T-helper 22 cell (primary cell): ENCODE results near the gene DPEP2.
A peak's percentile ranks its signal among the peaks of the same experiment; 100 is the strongest.
"Not testable (repeated sequence)": the region's sequence is repeated elsewhere in the genome, so short reads cannot be mapped to it uniquely, and the experiment has no call there.

Experiments used
- DNase-seq: peaks from one replicate; pipeline ENCODE4 v3.0.0-alpha.2; 2020; ENCODE audit warnings: low read depth

DPEP2 gene

GRCh38 chr16:68005786-68006286, 6.6 kb upstream of the DPEP2 start:
- no peak for DNase-seq

GRCh38 chr16:68005211-68005610, 5.9 kb upstream of the DPEP2 start:
- no peak for DNase-seq

DNA sequence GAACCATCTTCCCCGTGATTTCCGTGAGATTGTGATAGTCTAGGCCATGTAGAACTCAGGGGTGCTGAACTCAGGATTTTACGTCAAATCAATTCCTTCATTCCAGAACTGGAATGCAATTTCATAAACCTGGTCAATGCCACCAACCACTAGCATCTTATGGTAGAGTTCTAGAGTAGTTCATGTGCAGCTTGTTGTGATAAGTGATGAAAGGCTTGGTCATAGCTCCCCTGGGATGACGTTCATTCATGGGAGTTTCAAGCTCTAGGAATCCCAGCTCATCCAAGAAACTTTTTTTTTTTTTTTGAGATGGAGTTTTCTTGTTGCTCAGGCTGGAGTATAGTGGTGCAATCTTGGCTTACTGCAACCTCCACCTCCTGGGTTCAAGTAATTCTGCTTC, 3.7 kb upstream of the DPEP2 start:
- no peak for DNase-seq

- no peak for DNase-seq
Observed at GRCh38 chr16:68000450-68000849, 1.2 kb upstream of the DPEP2 start.

DNA sequence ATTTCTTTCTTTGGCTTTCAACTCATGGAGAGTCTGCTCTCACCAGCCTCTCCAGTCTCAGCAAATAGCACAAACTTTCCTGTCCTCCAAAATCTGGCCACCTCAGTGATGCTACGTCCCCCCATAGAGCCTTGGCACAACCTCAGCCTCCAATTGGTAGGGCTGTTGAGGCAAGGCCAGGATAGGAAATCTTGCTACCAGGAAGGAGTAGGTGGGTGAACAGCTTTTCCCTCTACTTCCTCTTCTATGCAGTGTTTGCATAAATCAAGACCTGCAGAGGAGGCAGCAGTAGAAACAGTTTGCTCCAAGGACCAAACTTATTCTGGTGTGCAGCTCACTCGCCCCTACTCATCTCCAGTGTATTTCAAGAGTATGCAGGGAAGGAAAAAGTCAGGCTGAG, 701 bp upstream of the DPEP2 start:
- DNase-seq = no peak

- DNase-seq = not testable (repeated sequence)
Observed at GRCh38 chr16:67998231-67998778, 979 bp downstream of the DPEP2 start.

DNA sequence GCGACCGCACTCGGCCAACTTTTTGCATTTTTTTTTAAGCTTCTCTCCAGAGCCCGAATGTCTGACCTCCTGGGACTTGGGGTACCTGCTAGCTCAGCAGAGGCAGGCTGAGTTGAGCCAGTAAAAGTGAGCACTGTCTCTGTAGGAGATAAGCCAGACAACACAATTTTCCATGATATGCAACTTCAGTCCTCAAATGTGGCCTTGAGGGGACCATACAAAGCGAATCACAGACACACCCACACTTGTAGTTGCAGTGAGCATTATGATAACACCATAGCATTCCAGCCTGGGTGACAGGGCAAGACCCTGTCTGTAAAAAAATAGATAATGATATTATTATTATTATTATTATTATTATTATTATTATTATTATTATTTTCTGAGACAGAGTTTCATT, 2.6 kb downstream of the DPEP2 start:
- no peak for DNase-seq

- no peak for DNase-seq
Observed at GRCh38 chr16:67995423-67995822, 3.9 kb downstream of the DPEP2 start.

GRCh38 chr16:67994040-67994408, 5.3 kb downstream of the DPEP2 start:
- not testable (repeated sequence) for DNase-seq

GRCh38 chr16:67993207-67994039, 5.9 kb downstream of the DPEP2 start:
- DNase-seq = peak; percentile 67

DNA sequence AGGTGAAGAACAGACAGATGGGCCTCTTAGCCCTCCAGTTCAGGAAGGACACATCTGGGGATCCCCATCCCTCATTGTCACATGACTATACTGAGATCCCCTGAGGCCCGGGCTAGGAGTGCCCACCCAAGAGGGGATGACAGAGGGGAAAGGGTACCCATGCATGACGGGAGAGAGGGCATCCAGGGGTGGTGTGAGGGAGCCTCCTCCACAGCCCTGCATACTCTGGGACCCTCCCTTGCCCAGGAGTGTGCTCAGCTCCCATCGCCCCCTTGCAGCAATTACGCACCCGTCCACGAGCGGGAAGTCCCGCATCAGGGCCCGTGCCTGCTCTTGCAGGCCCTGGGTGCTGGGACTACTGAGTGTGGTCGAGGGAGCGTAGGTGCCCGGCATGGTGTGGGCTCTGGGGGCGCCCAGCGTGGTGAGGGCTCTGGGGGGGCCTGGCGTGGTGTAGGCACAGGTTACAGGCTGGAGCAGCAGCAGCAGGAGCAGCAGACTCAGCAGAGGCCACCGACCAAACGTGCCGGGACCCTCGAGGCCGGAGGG, 6.5 kb downstream of the DPEP2 start:
- DNase-seq = no peak

DNA sequence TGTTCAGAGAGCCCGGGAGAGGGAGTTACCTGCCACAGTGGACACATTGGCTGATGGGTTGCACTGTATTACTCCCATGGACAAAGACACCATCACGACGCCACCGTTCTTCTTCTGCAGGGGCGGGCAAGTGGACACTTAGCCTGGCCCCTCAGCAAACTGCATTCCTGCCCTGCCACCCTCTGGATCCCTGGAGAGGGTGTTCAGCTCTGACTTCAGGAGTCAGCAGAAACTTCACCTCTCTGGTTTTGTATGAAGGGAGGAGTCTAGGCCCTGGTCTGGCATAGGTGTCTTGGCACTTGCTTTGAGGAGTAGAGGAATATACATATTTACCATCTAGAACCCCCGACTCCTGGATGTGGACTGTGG, 9.3 kb downstream of the DPEP2 start:
- no peak for DNase-seq

DNA sequence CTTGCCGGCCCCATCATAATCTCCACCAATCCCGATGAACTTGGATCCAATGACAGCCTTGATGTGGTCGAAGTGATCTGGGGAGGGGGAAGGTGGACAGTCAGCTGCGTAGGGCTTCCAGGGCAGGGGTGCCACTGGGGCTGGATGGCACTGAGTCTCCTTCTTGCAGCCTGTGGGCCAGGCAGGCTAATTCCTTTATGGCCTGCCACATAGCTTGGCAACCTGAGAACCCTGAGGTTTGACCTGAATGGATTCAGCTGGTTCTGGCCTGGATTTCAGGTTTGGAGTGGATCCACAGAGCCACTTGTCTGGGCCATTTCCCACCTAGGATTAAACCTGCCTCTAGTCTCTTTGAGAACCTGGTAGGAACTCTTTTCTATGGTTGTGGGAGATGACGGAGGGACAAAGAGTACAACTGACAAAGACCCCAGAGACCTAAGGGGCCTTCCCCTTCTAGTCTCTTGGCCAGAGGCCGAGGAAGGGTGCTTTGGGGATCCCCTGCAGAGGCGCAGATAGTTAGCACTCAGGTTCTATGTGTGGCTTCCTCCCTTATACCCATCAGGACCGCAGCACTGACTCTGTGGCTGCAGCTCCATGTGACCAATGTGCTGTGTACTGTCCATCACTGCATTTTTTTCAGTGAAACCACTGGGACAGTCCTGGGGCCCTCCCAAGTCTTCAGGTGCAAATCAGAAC, 9.8 kb downstream of the DPEP2 start:
- DNase-seq = no peak

DNA sequence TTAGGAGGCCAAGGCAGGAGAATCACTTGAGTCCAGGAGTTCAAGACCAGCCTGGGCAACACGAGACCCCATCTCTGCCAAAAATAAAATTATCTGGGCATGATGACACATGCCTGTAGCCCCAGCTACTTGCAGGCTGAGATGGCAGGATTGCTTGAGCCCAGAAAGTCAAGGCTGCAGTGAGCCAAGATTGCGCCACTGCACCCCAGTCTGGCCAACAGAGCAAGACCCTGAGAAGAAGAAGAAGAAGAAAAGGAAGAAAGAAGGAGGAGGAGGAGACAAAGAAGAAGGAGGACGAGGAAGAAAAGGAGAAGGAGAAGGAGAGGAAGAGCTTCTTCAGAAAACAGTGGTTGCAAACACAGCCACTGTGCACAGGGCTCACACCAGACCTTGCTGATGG, 10.6 kb downstream of the DPEP2 start:
- no peak for DNase-seq

DNA sequence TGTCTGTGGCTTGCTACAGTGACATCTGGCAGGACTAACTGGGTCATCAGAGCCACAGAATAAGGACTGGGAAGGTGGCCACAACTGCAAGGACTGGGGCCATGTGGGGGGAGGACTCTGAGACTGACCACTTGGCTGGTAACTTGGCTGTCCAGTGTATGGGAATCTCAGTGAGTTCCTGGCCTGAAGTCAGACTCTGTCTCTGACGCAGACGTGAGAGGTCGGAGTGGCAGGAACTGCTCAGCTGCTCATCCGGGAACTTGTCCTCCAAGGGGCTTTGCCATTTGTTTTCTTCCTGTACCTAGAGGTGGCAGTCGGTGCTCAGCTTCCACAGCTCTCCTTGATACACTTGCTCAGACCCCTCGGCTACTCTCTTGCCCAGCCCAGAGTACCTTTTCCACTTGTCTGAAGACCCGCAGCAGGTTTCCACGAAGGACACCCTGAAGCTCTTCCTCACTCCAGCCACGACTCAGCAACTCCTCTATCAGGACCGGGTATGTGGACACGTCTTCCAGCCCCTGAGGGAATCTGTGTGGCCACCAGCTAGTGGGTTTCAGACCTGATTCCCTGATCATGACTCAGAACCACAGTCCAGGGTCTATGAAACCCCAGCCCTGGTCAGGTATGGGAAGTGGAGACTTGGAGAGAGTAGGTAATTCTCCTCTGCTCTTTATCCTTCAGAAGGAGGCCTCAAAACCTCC, 11.7 kb downstream of the DPEP2 start:
- no peak for DNase-seq

- no peak for DNase-seq
Observed at GRCh38 chr16:67986949-67987348, 12.3 kb downstream of the DPEP2 start.

- no peak for DNase-seq
Observed at GRCh38 chr16:67982011-67982696, 17.1 kb downstream of the DPEP2 start.

- no peak for DNase-seq
Observed at GRCh38 chr16:67979955-67980678, 19.2 kb downstream of the DPEP2 start, which contains the start of gene DPEP3. TSS of gene DPEP3 (minus strand) at chr16:67980499. CDS start at chr16:67980380, 119 bp downstream.

DNA sequence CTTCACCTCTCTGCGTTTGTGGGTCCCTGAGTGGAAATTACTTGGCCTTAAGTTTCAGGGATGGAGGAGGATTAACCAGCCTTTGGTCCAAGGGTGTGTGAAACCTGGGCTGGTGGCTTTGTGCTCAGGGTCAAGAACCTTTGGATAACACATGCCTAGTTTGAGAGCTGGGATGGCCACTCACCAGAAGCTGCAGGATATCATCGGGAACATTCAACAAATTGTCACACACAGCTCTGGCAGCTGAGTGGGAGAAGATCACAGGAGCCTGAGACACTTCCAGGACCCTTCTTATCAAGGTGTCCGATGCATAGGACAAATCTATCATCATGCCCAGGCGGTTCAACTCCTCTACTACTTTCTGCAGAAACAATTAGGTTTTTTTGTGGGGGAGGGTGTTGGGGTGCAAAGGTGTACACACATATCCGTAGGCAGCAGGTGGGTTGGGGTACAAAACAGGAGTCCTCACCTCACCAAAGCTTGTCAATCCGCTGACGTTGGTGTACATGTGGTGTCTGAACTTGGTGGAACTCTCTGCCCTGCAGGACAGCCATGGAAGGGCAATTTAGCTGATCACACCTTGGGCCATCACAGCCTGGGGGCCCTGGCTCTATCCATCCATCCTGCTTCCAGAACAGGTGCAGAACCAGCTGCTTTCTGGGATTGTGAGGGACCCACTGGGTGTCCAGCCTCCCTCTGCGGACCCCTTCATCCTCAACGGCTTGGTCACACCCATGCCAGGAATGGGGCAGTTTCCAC, 21.6 kb downstream of the DPEP2 start:
- DNase-seq = no peak

DNA sequence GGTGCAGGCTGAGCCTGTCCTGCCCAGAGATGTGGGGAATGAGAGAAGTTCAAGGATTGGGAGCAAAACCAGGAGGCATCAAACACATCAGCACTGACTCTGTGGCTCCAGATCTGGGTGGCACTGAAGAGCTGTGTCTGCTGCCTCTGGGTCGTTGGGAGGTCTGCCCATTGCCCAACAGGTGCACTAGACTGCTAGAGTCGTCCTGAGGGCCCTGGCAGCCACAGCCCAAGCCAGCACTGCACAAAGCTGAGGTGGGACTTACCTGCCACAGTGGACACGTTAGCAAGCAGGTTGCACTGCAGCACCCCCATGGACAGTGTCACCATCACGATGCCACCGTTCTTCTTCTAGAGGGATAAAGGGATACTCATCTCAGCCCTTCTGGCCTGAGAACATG, 22.3 kb downstream of the DPEP2 start:
- DNase-seq = no peak
